ENCODE measurements around the gene KCNAB1. TPM values are rescaled to one million over a fixed set of nuclear protein-coding genes. Genes with fewer than 3 reads are reported as not detected.

Gene KCNAB1
- total RNA-seq, 1 donor from 2014 or later = 0.21 TPM

DNA sequence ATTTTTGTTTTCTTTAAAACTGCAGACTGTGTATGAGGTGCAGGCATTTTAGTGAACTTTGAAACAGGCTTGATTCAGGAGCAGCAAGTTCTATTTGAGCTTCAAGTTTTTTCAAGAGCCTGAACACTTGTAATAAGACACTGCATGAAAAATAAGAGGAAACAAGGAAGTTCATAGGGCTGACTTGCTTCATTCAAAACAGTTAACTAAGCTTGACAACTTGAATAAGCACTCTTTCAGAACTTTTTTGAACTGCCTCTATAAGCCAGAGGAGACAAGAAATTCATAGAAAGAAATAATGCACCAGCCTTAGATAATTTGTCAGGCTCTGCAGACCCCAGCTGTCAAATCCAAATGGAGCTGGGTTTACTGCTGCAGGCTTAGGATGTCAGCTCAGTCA lies 304.4 kb downstream of the KCNAB1 start:
- DNase-seq (ENCODE audit: extremely low spot score, unreplicated experiment) = no peak
- Mint-ChIP-seq H3K36me3 (ENCODE audit: unreplicated experiment) (no peaks in the 10 kb centered on the region), H3K27me3 (ENCODE audit: unreplicated experiment) (peaks cover 7% of the 10 kb centered on the region), H3K4me3 (ENCODE audit: unreplicated experiment) (no peak overlapping the region), H3K9me3 (ENCODE audit: unreplicated experiment) (no peaks in the 10 kb centered on the region), H3K27ac (ENCODE audit: unreplicated experiment) (no peak overlapping the region), H3K4me1 (ENCODE audit: unreplicated experiment) (peaks cover 2% of the 10 kb centered on the region)
- TF ChIP-seq, protein P1, sequence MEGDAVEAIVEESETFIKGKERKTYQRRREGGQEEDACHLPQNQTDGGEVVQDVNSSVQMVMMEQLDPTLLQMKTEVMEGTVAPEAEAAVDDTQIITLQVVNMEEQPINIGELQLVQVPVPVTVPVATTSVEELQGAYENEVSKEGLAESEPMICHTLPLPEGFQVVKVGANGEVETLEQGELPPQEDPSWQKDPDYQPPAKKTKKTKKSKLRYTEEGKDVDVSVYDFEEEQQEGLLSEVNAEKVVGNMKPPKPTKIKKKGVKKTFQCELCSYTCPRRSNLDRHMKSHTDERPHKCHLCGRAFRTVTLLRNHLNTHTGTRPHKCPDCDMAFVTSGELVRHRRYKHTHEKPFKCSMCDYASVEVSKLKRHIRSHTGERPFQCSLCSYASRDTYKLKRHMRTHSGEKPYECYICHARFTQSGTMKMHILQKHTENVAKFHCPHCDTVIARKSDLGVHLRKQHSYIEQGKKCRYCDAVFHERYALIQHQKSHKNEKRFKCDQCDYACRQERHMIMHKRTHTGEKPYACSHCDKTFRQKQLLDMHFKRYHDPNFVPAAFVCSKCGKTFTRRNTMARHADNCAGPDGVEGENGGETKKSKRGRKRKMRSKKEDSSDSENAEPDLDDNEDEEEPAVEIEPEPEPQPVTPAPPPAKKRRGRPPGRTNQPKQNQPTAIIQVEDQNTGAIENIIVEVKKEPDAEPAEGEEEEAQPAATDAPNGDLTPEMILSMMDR (IDR thresholded peaks at IDR 0.05) = no peak

DNA sequence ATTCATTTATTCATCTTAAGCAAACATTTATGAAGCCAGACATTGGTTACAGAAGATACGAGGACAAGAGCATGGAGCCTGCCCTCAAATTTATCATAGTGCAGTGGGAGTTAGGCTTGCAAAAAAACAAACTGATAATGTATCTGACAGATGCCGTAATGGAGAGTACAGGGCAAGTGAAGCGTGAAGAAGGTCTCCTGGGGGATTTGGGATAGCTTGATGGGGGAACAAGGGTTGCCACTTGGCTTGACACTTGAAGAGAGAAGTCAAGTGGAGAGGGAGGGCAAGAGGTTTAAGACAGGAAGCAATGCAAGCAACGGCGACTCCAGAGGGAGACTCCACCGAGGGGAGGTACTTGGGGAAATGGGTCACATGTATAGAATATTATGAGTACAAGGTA lies 305.3 kb downstream of the KCNAB1 start:
- H3K27me3 Mint-ChIP-seq (ENCODE audit: unreplicated experiment) = peaks cover 7% of the 10 kb centered on the region
- TF ChIP-seq, protein P1 (IDR thresholded peaks at IDR 0.05) = no peak
- H3K36me3 Mint-ChIP-seq (ENCODE audit: unreplicated experiment) = no peaks in the 10 kb centered on the region
- DNase-seq (ENCODE audit: extremely low spot score, unreplicated experiment) = no peak
- no peak overlapping the region for H3K27ac Mint-ChIP-seq (ENCODE audit: unreplicated experiment)
- H3K4me1 Mint-ChIP-seq (ENCODE audit: unreplicated experiment) = peaks cover 2% of the 10 kb centered on the region
- no peak overlapping the region for H3K4me3 Mint-ChIP-seq (ENCODE audit: unreplicated experiment)
- no peaks in the 10 kb centered on the region for H3K9me3 Mint-ChIP-seq (ENCODE audit: unreplicated experiment)

DNA sequence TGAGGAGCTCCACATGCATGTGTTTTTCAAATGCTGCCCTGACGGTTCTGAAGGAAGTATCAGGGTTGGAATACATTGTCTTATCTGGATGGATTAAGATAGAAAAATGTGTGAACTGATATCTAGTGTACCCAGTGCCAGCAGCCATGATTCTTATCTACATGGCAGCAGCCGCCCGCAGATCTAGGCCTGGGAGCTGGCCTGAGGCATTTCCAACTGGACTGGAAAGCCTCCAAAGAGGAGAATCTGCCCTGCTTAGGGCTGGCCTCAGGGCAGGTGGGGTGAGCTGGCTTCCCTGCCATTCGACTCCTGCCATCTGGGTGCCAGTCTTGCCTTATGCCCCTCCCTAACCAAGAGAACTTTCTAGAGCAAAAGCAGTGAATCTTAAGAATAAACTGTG lies 308.7 kb downstream of the KCNAB1 start:
- H3K27me3 Mint-ChIP-seq (ENCODE audit: unreplicated experiment) = peaks cover 17% of the 10 kb centered on the region
- TF ChIP-seq, protein P1 (IDR thresholded peaks at IDR 0.05) = no peak
- DNase-seq (ENCODE audit: extremely low spot score, unreplicated experiment) = no peak
- no peaks in the 10 kb centered on the region for H3K36me3 Mint-ChIP-seq (ENCODE audit: unreplicated experiment)
- no peak overlapping the region for H3K27ac Mint-ChIP-seq (ENCODE audit: unreplicated experiment)
- no peaks in the 10 kb centered on the region for H3K9me3 Mint-ChIP-seq (ENCODE audit: unreplicated experiment)
- no peak overlapping the region for H3K4me3 Mint-ChIP-seq (ENCODE audit: unreplicated experiment)
- H3K4me1 Mint-ChIP-seq (ENCODE audit: unreplicated experiment) = peaks cover 2% of the 10 kb centered on the region

DNA sequence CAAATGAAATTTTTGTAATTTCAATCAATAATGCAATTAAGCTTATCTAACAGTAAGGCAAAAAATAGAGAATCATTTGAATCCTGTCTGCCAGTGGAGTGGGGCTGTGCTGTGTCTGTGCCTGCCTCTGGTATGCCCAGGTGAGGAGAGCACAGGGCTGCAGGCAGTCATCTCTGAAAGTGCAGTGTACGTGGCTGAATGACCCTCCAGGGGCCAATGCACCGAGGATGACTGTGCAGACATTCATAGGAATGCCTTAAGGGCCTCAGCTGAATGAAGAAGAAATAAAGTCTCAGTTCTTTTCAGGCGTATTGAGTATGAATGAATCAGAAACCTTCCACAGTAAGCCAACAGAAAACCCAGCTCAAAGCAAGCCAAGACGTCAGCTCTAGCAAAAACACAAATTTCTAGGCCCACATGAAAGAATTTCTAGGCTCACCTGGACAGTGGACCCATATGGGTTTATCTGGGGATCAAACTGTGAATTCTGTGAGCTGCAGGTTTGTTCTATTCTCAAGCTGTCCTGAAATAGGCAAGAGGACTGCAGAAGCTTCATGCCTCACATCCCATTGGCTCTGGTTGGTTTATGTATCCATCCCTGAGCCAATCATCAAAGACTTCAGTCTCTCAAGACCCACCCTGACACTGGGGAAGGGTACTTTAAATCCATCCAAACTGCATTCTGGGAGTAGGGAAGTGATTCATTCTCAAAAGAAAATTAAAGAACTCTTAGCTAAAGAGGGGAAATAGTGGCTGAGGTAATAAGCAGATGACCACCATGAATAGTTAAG lies 311.2 kb downstream of the KCNAB1 start:
- Mint-ChIP-seq H3K9me3 (ENCODE audit: unreplicated experiment) (peaks cover under 1% of the 10 kb centered on the region), H3K4me1 (ENCODE audit: unreplicated experiment) (no peaks in the 10 kb centered on the region), H3K27ac (ENCODE audit: unreplicated experiment) (no peak overlapping the region), H3K27me3 (ENCODE audit: unreplicated experiment) (peaks cover 30% of the 10 kb centered on the region), H3K36me3 (ENCODE audit: unreplicated experiment) (no peaks in the 10 kb centered on the region), H3K4me3 (ENCODE audit: unreplicated experiment) (no peak overlapping the region)
- no peak for DNase-seq (ENCODE audit: extremely low spot score, unreplicated experiment)
- TF ChIP-seq, protein P1 (IDR thresholded peaks at IDR 0.05) = no peak

DNA sequence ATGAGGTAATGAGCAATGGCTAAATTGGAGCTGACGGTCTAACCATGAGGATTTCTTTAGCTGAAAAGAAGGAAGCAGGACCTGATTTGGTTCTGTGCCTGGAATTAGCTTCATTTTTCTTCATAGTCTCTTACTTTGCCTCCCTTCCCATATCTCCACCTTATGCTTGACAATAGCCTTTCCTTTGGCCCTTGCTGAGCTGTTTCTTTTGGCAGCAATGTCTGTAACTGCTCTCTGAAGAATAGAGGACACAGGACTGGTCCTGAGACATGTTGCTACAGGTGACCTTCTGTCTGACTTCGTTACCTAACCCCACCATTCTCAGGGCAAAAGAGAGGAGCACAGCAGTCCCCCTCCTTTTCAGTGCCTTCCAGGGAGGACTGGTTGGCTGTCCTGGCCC lies 312.2 kb downstream of the KCNAB1 start:
- H3K4me1 Mint-ChIP-seq (ENCODE audit: unreplicated experiment) = no peaks in the 10 kb centered on the region

More for the DNA sequence above, 312.2 kb downstream of the KCNAB1 start:
- no peak for DNase-seq (ENCODE audit: extremely low spot score, unreplicated experiment)
- Mint-ChIP-seq H3K36me3 (ENCODE audit: unreplicated experiment) (peaks cover 1% of the 10 kb centered on the region), H3K4me3 (ENCODE audit: unreplicated experiment) (no peak overlapping the region), H3K9me3 (ENCODE audit: unreplicated experiment) (peaks cover 8% of the 10 kb centered on the region), H3K27ac (ENCODE audit: unreplicated experiment) (no peak overlapping the region), H3K27me3 (ENCODE audit: unreplicated experiment) (peaks cover 33% of the 10 kb centered on the region)
- TF ChIP-seq, protein P1 (IDR thresholded peaks at IDR 0.05) = no peak

Data from osteocyte (in vitro differentiated cells).